PFSK-1 (cell line): ENCODE results near the gene SAMD11.
A peak's percentile ranks its signal among the peaks of the same experiment; 100 is the strongest.

Experiments used
- FOXP2 ChIP-seq: optimal IDR thresholded peaks from 2 replicates; pipeline ENCODE3; 2011; ENCODE audit warnings: borderline replicate concordance, control low read depth, inconsistent platforms; ENCODE audit not compliant: insufficient read depth; ENCODE audit errors: extremely low read length, extremely low read depth
- POLR2AphosphoS5 ChIP-seq: IDR thresholded peaks from 2 replicates; pipeline ENCODE4 v1.6.1; 2012; ENCODE audit warnings: low read depth, mild to moderate bottlenecking, control low read depth, low read length, moderate library complexity
- SIN3A ChIP-seq: IDR thresholded peaks from 2 replicates; pipeline ENCODE4 v1.6.1; 2012; ENCODE audit warnings: mild to moderate bottlenecking, low read length, moderate library complexity, borderline replicate concordance; ENCODE audit not compliant: insufficient read depth
- TAF1 ChIP-seq: IDR thresholded peaks from 2 replicates; pipeline ENCODE4 v1.6.1; 2012; ENCODE audit warnings: low read length, control low read depth, borderline replicate concordance; ENCODE audit not compliant: insufficient read depth
- TF ChIP-seq, protein P1 (sequence below), 2 experiments: IDR thresholded peaks; 2 replicates each; pipeline versions ENCODE4 v1.6.1 to v1.8.0; 2011 to 2012; ENCODE audit warnings: low read depth in 2 of 2, low read length in 2 of 2, control low read depth in 1 of 2, inconsistent platforms in 1 of 2, mild to moderate bottlenecking in 1 of 2, moderate library complexity in 1 of 2; ENCODE audit not compliant: insufficient read depth in 1 of 2

DNA sequence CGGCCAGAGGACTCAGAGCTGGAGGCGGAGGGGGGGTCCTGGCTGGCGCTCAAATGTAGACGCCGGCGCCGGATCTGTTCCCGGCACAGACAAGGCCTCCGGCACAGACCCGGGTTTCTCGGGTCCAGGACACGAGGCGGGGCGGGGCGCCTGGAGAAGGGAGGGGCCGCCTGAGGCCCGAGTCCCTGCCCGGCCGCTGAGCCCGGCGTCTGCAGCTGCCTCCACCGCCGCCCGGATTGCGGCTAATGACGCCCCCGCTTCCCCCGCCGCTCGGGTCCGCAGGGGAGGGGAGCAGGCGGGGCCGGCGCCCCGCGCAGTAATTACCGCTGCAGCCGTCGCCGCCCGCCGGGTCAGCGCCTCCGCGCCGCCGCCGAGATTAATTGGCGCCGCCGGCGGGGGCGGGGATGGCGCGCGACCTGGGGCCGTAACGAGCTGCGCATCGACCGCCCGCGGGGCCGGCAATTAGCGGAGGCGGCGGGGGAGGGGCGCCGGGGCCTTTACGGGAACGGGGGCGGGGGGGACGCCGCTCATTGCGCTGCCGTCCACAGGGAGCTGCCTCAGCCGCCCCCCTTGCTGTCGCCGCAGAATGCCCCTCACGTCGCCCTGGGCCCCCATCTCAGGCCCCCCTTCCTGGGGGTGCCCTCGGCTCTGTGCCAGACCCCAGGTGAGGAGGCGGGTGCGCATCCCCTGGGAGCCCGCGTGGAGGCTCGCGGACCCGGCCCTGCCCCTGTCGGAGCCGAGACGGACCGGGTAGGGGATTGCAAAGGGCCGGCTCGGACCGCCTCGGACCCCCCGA lies 18.1 kb downstream of the SAMD11 start:
- no peak for TF ChIP-seq POLR2AphosphoS5
- TF ChIP-seq, protein P1, sequence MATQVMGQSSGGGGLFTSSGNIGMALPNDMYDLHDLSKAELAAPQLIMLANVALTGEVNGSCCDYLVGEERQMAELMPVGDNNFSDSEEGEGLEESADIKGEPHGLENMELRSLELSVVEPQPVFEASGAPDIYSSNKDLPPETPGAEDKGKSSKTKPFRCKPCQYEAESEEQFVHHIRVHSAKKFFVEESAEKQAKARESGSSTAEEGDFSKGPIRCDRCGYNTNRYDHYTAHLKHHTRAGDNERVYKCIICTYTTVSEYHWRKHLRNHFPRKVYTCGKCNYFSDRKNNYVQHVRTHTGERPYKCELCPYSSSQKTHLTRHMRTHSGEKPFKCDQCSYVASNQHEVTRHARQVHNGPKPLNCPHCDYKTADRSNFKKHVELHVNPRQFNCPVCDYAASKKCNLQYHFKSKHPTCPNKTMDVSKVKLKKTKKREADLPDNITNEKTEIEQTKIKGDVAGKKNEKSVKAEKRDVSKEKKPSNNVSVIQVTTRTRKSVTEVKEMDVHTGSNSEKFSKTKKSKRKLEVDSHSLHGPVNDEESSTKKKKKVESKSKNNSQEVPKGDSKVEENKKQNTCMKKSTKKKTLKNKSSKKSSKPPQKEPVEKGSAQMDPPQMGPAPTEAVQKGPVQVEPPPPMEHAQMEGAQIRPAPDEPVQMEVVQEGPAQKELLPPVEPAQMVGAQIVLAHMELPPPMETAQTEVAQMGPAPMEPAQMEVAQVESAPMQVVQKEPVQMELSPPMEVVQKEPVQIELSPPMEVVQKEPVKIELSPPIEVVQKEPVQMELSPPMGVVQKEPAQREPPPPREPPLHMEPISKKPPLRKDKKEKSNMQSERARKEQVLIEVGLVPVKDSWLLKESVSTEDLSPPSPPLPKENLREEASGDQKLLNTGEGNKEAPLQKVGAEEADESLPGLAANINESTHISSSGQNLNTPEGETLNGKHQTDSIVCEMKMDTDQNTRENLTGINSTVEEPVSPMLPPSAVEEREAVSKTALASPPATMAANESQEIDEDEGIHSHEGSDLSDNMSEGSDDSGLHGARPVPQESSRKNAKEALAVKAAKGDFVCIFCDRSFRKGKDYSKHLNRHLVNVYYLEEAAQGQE (IDR thresholded peaks at IDR 0.05; ENCODE audit: insufficient read depth in 1 of 2, low read depth in 2 of 2, low read length in 2 of 2), result 0 out of 4 replicates have a peak, but pooled peaks of 1 of the 2 experiments have one; percentile 17
- TF ChIP-seq TAF1, result no peak
- no peak for TF ChIP-seq SIN3A
- TF ChIP-seq FOXP2, result no peak
